ENCODE results near the gene APOL6. TPM values are rescaled to one million over a fixed set of nuclear protein-coding genes. Genes with fewer than 3 reads are reported as not detected.

APOL6 gene
- total RNA-seq, 2 donors from 2014 or later, result not detected

GRCh38 chr22:35717572-35717971, 69.3 kb downstream of the APOL6 start, which contains the start of gene APOL5:
Gene APOL5 (plus strand): TSS chr22:35717872. CDS start chr22:35717872, 0 bp downstream.
- WGBS, 2 experiments (ENCODE audit: insufficient coverage in 1 of 2, insufficient read length in 1 of 2), result 86 to 93% methylated on average over 2 to 3 of the region's 3 CpGs

More at GRCh38 chr22:35717572-35717971, 69.3 kb downstream of the APOL6 start, which contains the start of gene APOL5:
- peaks cover 18% of the 10 kb centered on the region for H3K9me3 Mint-ChIP-seq
- no peak within 1 kb of the TSS for H3K27ac Mint-ChIP-seq
- no peak within 1 kb of the TSS for H3K9ac ChIP-seq (ENCODE audit: extremely low read depth, low read length, poor library complexity, severe bottlenecking)
- no peaks in the 10 kb centered on the region for H3K36me3 ChIP-seq (ENCODE audit: control insufficient read depth, insufficient read depth, low read length)
- H3K4me3 ChIP-seq (ENCODE audit: low read length), result no peak within 1 kb of the TSS
- no peak within 1 kb of the TSS for H3K27ac ChIP-seq (ENCODE audit: low read depth, low read length)
- no peak for TF ChIP-seq CTCF (conservative IDR thresholded peaks at IDR 0.05)
- no peak within 1 kb of the TSS for H3K4me3 Mint-ChIP-seq
- H3K27me3 Mint-ChIP-seq (ENCODE audit: insufficient read depth), result no peaks in the 10 kb centered on the region
- H3K4me1 Mint-ChIP-seq, result no peaks in the 10 kb centered on the region
- H3K4me1 ChIP-seq (ENCODE audit: control insufficient read depth, insufficient read depth, low read length), result no peaks in the 10 kb centered on the region
- H3K27me3 ChIP-seq (ENCODE audit: control insufficient read depth, insufficient read depth, low read length, poor library complexity, severe bottlenecking), result no peaks in the 10 kb centered on the region
- H3K9me3 ChIP-seq (ENCODE audit: control insufficient read depth, low read length), result peaks cover 5% of the 10 kb centered on the region
- no peaks in the 10 kb centered on the region for H3K36me3 Mint-ChIP-seq (ENCODE audit: low read depth)
- DNase-seq, result no peak

Other genes with a start within 250 kb of the APOL6 start
- gene MCM5, start 248.3 kb upstream of the APOL6 start, total RNA-seq, result 100 to 1,000 TPM; 155 to 179 TPM
- gene RASD2, start 107.6 kb upstream of the APOL6 start, total RNA-seq, result under 1 TPM; 0.15 to 0.24 TPM
- gene MB, start 31.1 kb upstream of the APOL6 start, total RNA-seq, result 1 to 10 TPM; 1.4 to 2.6 TPM
- not detected for gene APOL5, start 69.4 kb downstream of the APOL6 start, total RNA-seq

Data from endodermal cell (in vitro differentiated cells).